Fibroblast of skin of right quadriceps (primary cell): ENCODE results near the gene SLC16A4.

Experiments used
- DNase-seq: peaks from one replicate; pipeline ENCODE4 v3.0.0-alpha.2; 2013

SLC16A4 gene

GRCh38 chr1:110321045-110321444 is 69.8 kb downstream of the SLC16A4 start:
- DNase-seq = no peak

GRCh38 chr1:110320168-110320518 is 70.7 kb downstream of the SLC16A4 start:
- no peak for DNase-seq

GRCh38 chr1:110319332-110320167 is 71.3 kb downstream of the SLC16A4 start:
- DNase-seq = no peak

GRCh38 chr1:110318046-110318445 is 72.8 kb downstream of the SLC16A4 start:
- DNase-seq = no peak

GRCh38 chr1:110316735-110317134 is 74.1 kb downstream of the SLC16A4 start:
- DNase-seq = no peak
